Activated T-cell treated with anti-CD3 and anti-CD28 coated beads, Interleukin-2, amount 50 U/mL, for 24 hours (primary cell): Measurements from ENCODE around the gene RBM19.
A peak's percentile ranks its signal among the peaks of the same experiment; 100 is the strongest.

Source experiments
- DNase-seq: peaks from one replicate; pipeline ENCODE4 v3.0.0-alpha.2; 2020
- H3K27ac Mint-ChIP-seq: 2 replicates; pipeline ENCODE4 v1.8.0; 2020; ENCODE audit warnings: mild to moderate bottlenecking, mixed read lengths
- H3K27me3 Mint-ChIP-seq: 2 replicates; pipeline ENCODE4 v1.8.0; 2020; ENCODE audit warnings: mixed read lengths
- H3K36me3 Mint-ChIP-seq: 2 replicates; pipeline ENCODE4 v1.8.0; 2020; ENCODE audit warnings: low read depth, mixed read lengths
- H3K4me1 Mint-ChIP-seq: 2 replicates; pipeline ENCODE4 v1.8.0; 2020; ENCODE audit warnings: low read depth, mixed read lengths
- H3K4me3 Mint-ChIP-seq: 2 replicates; pipeline ENCODE4 v1.8.0; 2020; ENCODE audit warnings: mild to moderate bottlenecking, moderate library complexity, mixed read lengths
- H3K9me3 Mint-ChIP-seq: 2 replicates; pipeline ENCODE4 v1.8.0; 2020; ENCODE audit warnings: mixed read lengths

Gene RBM19

GRCh38 chr12:113978080-113978479, 12.0 kb upstream of the RBM19 start:
- Mint-ChIP-seq H3K9me3 (no peaks in the 10 kb centered on the region), H3K4me3 (no peak overlapping the region), H3K4me1 (peaks cover 1% of the 10 kb centered on the region), H3K27me3 (peaks cover 74% of the 10 kb centered on the region), H3K36me3 (no peaks in the 10 kb centered on the region), H3K27ac (no peak overlapping the region)
- no peak for DNase-seq

- Mint-ChIP-seq H3K9me3 (no peaks in the 10 kb centered on the region), H3K27me3 (peaks cover 52% of the 10 kb centered on the region), H3K4me1 (peaks cover 1% of the 10 kb centered on the region), H3K27ac (no peak overlapping the region), H3K36me3 (no peaks in the 10 kb centered on the region), H3K4me3 (no peak overlapping the region)
- no peak for DNase-seq
Measured at GRCh38 chr12:113974006-113974405, 7.9 kb upstream of the RBM19 start.

- H3K27me3 Mint-ChIP-seq, result peaks cover 47% of the 10 kb centered on the region
- H3K9me3 Mint-ChIP-seq, result no peaks in the 10 kb centered on the region
- H3K4me1 Mint-ChIP-seq, result peaks cover 2% of the 10 kb centered on the region
- H3K36me3 Mint-ChIP-seq, result no peaks in the 10 kb centered on the region
- no peak overlapping the region for H3K27ac Mint-ChIP-seq
- DNase-seq, result no peak
- no peak overlapping the region for H3K4me3 Mint-ChIP-seq
Measured at GRCh38 chr12:113973109-113973904, 7.2 kb upstream of the RBM19 start.

GRCh38 chr12:113971392-113971791, 5.3 kb upstream of the RBM19 start:
- peaks cover 32% of the 10 kb centered on the region for H3K27me3 Mint-ChIP-seq
- H3K27ac Mint-ChIP-seq, result no peak overlapping the region
- no peaks in the 10 kb centered on the region for H3K36me3 Mint-ChIP-seq
- no peak overlapping the region for H3K4me3 Mint-ChIP-seq
- H3K9me3 Mint-ChIP-seq, result no peaks in the 10 kb centered on the region
- no peak for DNase-seq
- peaks cover 15% of the 10 kb centered on the region for H3K4me1 Mint-ChIP-seq

- peaks cover 24% of the 10 kb centered on the region for H3K27me3 Mint-ChIP-seq
- peaks cover 18% of the 10 kb centered on the region for H3K4me1 Mint-ChIP-seq
- no peaks in the 10 kb centered on the region for H3K9me3 Mint-ChIP-seq
- H3K27ac Mint-ChIP-seq, result no peak overlapping the region
- peaks cover 10% of the 10 kb centered on the region for H3K36me3 Mint-ChIP-seq
- DNase-seq, result no peak
- H3K4me3 Mint-ChIP-seq, result no peak overlapping the region
Measured at GRCh38 chr12:113970211-113970610, 4.1 kb upstream of the RBM19 start.

GRCh38 chr12:113967368-113967767, 1.2 kb upstream of the RBM19 start:
- Mint-ChIP-seq H3K27ac (peak overlapping the region; percentile 15), H3K27me3 (no peaks in the 10 kb centered on the region), H3K36me3 (peaks cover 36% of the 10 kb centered on the region), H3K4me3 (no peak overlapping the region), H3K9me3 (no peaks in the 10 kb centered on the region), H3K4me1 (peaks cover 42% of the 10 kb centered on the region)
- no peak for DNase-seq

GRCh38 chr12:113962733-113963132, 3.4 kb downstream of the RBM19 start:
- H3K4me1 Mint-ChIP-seq, result peaks cover 60% of the 10 kb centered on the region
- no peak for DNase-seq
- H3K4me3 Mint-ChIP-seq, result peak overlapping the region; percentile 99
- H3K36me3 Mint-ChIP-seq, result peaks cover 82% of the 10 kb centered on the region
- H3K27me3 Mint-ChIP-seq, result no peaks in the 10 kb centered on the region
- peak overlapping the region; percentile 98 for H3K27ac Mint-ChIP-seq
- no peaks in the 10 kb centered on the region for H3K9me3 Mint-ChIP-seq

GRCh38 chr12:113961921-113962710, 4.0 kb downstream of the RBM19 start:
- H3K36me3 Mint-ChIP-seq, result peaks cover 86% of the 10 kb centered on the region
- peak overlapping the region; percentile 99 for H3K4me3 Mint-ChIP-seq
- peak; percentile 73 for DNase-seq
- peaks cover 56% of the 10 kb centered on the region for H3K4me1 Mint-ChIP-seq
- H3K27me3 Mint-ChIP-seq, result no peaks in the 10 kb centered on the region
- H3K9me3 Mint-ChIP-seq, result no peaks in the 10 kb centered on the region
- peak overlapping the region; percentile 98 for H3K27ac Mint-ChIP-seq

GRCh38 chr12:113960030-113960429, 6.1 kb downstream of the RBM19 start:
- H3K4me1 Mint-ChIP-seq, result peaks cover 46% of the 10 kb centered on the region
- H3K9me3 Mint-ChIP-seq, result no peaks in the 10 kb centered on the region
- H3K27me3 Mint-ChIP-seq, result no peaks in the 10 kb centered on the region
- H3K27ac Mint-ChIP-seq, result peak overlapping the region; percentile 98
- no peak overlapping the region for H3K4me3 Mint-ChIP-seq
- DNase-seq, result no peak
- peaks cover 95% of the 10 kb centered on the region for H3K36me3 Mint-ChIP-seq

- Mint-ChIP-seq H3K27ac (no peak overlapping the region), H3K9me3 (no peaks in the 10 kb centered on the region), H3K4me3 (no peak overlapping the region), H3K27me3 (no peaks in the 10 kb centered on the region), H3K4me1 (peaks cover 38% of the 10 kb centered on the region), H3K36me3 (peaks cover 97% of the 10 kb centered on the region)
- DNase-seq, result no peak
Measured at GRCh38 chr12:113959096-113959495, 7.0 kb downstream of the RBM19 start.

GRCh38 chr12:113958108-113958507, 8.0 kb downstream of the RBM19 start:
- H3K27ac Mint-ChIP-seq, result peak overlapping the region; percentile 39
- no peak overlapping the region for H3K4me3 Mint-ChIP-seq
- H3K36me3 Mint-ChIP-seq, result peaks cover 97% of the 10 kb centered on the region
- no peaks in the 10 kb centered on the region for H3K9me3 Mint-ChIP-seq
- DNase-seq, result no peak
- H3K4me1 Mint-ChIP-seq, result peaks cover 28% of the 10 kb centered on the region
- no peaks in the 10 kb centered on the region for H3K27me3 Mint-ChIP-seq

- no peaks in the 10 kb centered on the region for H3K27me3 Mint-ChIP-seq
- H3K36me3 Mint-ChIP-seq, result peaks cover 97% of the 10 kb centered on the region
- peaks cover 23% of the 10 kb centered on the region for H3K4me1 Mint-ChIP-seq
- no peak for DNase-seq
- H3K4me3 Mint-ChIP-seq, result no peak overlapping the region
- H3K27ac Mint-ChIP-seq, result no peak overlapping the region
- no peaks in the 10 kb centered on the region for H3K9me3 Mint-ChIP-seq
Measured at GRCh38 chr12:113957627-113958026, 8.5 kb downstream of the RBM19 start.

- H3K36me3 Mint-ChIP-seq, result peaks cover 99% of the 10 kb centered on the region
- no peaks in the 10 kb centered on the region for H3K27me3 Mint-ChIP-seq
- no peak for DNase-seq
- H3K9me3 Mint-ChIP-seq, result no peaks in the 10 kb centered on the region
- no peak overlapping the region for H3K4me3 Mint-ChIP-seq
- no peak overlapping the region for H3K27ac Mint-ChIP-seq
- peaks cover 2% of the 10 kb centered on the region for H3K4me1 Mint-ChIP-seq
Measured at GRCh38 chr12:113955109-113955970, 10.8 kb downstream of the RBM19 start.

- Mint-ChIP-seq H3K4me3 (no peak overlapping the region), H3K4me1 (no peaks in the 10 kb centered on the region), H3K36me3 (peaks cover 99% of the 10 kb centered on the region), H3K9me3 (no peaks in the 10 kb centered on the region), H3K27ac (peak overlapping the region; percentile 50), H3K27me3 (no peaks in the 10 kb centered on the region)
- DNase-seq, result no peak
Measured at GRCh38 chr12:113954547-113954946, 11.6 kb downstream of the RBM19 start.
